Breast epithelium (tissue), 4 donors: ENCODE results near the gene SNAPC4. TPM values are rescaled to one million over a fixed set of nuclear protein-coding genes. Genes with fewer than 3 reads are reported as not detected.

Source experiments
- DNase-seq, 2 donors: peaks; one replicate each; pipeline ENCODE4 v3.0.0-alpha.2; 2019; ENCODE audit warnings: low spot score in 2 of 2
- H3K27ac ChIP-seq, 2 donors: fragments of 200-600 bp; sonication (generic) in 1 of 2; one replicate each; pipeline ENCODE4 v1.5.1; 2016 to 2019; ENCODE audit warnings: mild to moderate bottlenecking in 1 of 2
- H3K27me3 ChIP-seq, 2 donors: fragments of 200-600 bp; sonication (generic) in 1 of 2; one replicate each; pipeline versions ENCODE4 v1.5.1 to v1.6.0; 2017 to 2019; ENCODE audit warnings: control low read depth in 1 of 2, mild to moderate bottlenecking in 1 of 2
- H3K36me3 ChIP-seq: fragments of 200-600 bp; one replicate; pipeline ENCODE4 v1.5.1; 2019
- H3K4me1 ChIP-seq, 2 donors: fragments of 200-600 bp; sonication (generic); one replicate each; pipeline ENCODE4 v1.5.1; 2016 to 2019; ENCODE audit warnings: control low read depth in 1 of 2
- H3K4me3 ChIP-seq, 3 donors: fragments of 200-600 bp; sonication (generic); 1 replicate in 2 of 3; 2 replicates in 1 of 3; pipeline ENCODE4 v1.5.1; 2016 to 2019; ENCODE audit warnings: mild to moderate bottlenecking in 3 of 3, moderate library complexity in 2 of 3
- H3K9me3 ChIP-seq, 2 donors: fragments of 200-600 bp; sonication (generic) in 1 of 2; one replicate each; pipeline ENCODE4 v1.5.1; 2016 to 2019; ENCODE audit warnings: control low read depth in 1 of 2
- CTCF ChIP-seq, 3 donors: fragments of 450-650 bp; IDR thresholded peaks; one replicate each; pipeline ENCODE4 v1.5.1; 2016 to 2017; ENCODE audit warnings: antibody characterized with exemption in 3 of 3, mild to moderate bottlenecking in 3 of 3, moderate library complexity in 3 of 3
- POLR2A ChIP-seq: fragments of 450-650 bp; IDR thresholded peaks from one replicate; pipeline ENCODE4 v1.6.1; 2016; ENCODE audit warnings: antibody characterized with exemption, mild to moderate bottlenecking, moderate library complexity
- POLR2AphosphoS5 ChIP-seq, 3 donors: sonication (generic); formaldehyde crosslinking; IDR thresholded peaks; one replicate each; pipeline ENCODE4 v1.6.1; 2017; ENCODE audit warnings: antibody characterized with exemption in 3 of 3
- intact Hi-C: fragments of 100-400 bp; cut with DNase I; formaldehyde crosslinking; loops from one replicate; pipeline ENCODE4 v1.15.1; 2023; ENCODE audit warnings: low total_unique reads
- total RNA-seq, 3 donors: library from RNA; depleted of rRNA; stranded (reverse); fragments of >200 nt; gene quantifications; one replicate each; pipeline ENCODE4 v1.1.0, GENCODE V29; 2016

The SNAPC4 gene
- total RNA-seq, 3 donors from 2014 or later, result 4.6 to 7.5 (median 6.7) TPM

DNA sequence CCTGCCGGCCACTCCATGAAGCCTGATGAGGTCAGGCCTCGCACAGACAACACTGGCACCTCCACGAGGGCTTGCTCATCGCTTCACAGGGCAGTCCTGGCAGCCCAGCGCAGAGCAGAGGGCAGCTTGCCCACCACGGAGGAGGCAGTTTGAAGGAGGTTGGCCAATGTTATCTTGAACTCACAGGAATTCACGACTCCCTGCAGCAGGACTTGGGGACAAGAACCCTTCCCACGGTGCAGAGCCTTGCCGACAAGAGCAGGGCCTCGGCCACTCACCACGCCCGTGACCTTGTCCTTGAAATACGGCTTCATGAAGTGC lies 5.0 kb downstream of the SNAPC4 start:
- Histone ChIP-seq H3K27ac (no peak overlapping the region), H3K36me3 (peaks cover 5% of the 10 kb centered on the region), H3K4me1 (peaks cover 0 to 5% of the 10 kb centered on the region in 2 donors), H3K9me3 (no peaks in the 10 kb centered on the region), H3K4me3 (no peak overlapping the region), H3K27me3 (no peaks in the 10 kb centered on the region)
- TF ChIP-seq POLR2A (no peak), CTCF (IDR thresholded peaks at IDR 0.05) (no peak), POLR2AphosphoS5 (IDR thresholded peaks at IDR 0.05) (no peak)
- DNase-seq, result no peak
- intact Hi-C loops, result no loop called here

- intact Hi-C loops, result no loop called here
- H3K4me1 ChIP-seq, result peaks cover 0 to 5% of the 10 kb centered on the region in 2 donors
- H3K27ac ChIP-seq, result no peak overlapping the region
- TF ChIP-seq CTCF (IDR thresholded peaks at IDR 0.05), result no peak
- TF ChIP-seq POLR2A, result no peak
- TF ChIP-seq POLR2AphosphoS5 (IDR thresholded peaks at IDR 0.05), result no peak
- H3K36me3 ChIP-seq, result peaks cover 5% of the 10 kb centered on the region
- H3K4me3 ChIP-seq, result no peak overlapping the region
- no peaks in the 10 kb centered on the region for H3K27me3 ChIP-seq
- H3K9me3 ChIP-seq, result no peaks in the 10 kb centered on the region
- no peak for DNase-seq
Measured at GRCh38 chr9:136394312-136395019, 5.5 kb downstream of the SNAPC4 start.

DNA sequence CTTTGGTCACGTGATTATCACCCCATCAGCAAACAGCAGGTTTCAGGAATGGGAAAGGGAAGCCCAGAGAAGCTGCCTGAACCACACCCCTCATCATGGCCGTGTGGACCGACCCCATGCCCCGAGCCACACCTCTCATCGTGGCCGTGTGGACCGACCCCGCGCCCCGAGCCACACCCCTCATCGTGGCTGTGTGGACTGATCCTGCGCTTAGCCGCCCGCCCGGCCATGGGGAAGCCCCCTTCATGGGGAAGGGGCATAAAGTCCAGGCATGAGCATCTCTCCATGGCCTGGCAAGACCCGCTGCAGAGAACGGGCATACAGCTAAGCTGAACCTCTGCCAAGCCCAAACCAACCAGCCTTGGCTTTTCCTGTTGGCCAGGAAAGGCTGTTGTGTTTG lies 6.4 kb downstream of the SNAPC4 start:
- H3K4me1 ChIP-seq, result peaks cover 0 to 5% of the 10 kb centered on the region in 2 donors
- no peak overlapping the region for H3K27ac ChIP-seq
- H3K27me3 ChIP-seq, result no peaks in the 10 kb centered on the region
- intact Hi-C loops, result no loop called here
- peaks cover 5% of the 10 kb centered on the region for H3K36me3 ChIP-seq
- TF ChIP-seq POLR2AphosphoS5 (IDR thresholded peaks at IDR 0.05), result no peak
- TF ChIP-seq POLR2A, result no peak
- no peak for TF ChIP-seq CTCF (IDR thresholded peaks at IDR 0.05)
- no peak for DNase-seq
- H3K9me3 ChIP-seq, result no peaks in the 10 kb centered on the region
- no peak overlapping the region for H3K4me3 ChIP-seq

- DNase-seq, result no peak
- no peak for TF ChIP-seq POLR2A
- TF ChIP-seq POLR2AphosphoS5 (IDR thresholded peaks at IDR 0.05), result no peak
- TF ChIP-seq CTCF (IDR thresholded peaks at IDR 0.05), result no peak
- H3K9me3 ChIP-seq, result no peaks in the 10 kb centered on the region
- H3K27me3 ChIP-seq, result no peaks in the 10 kb centered on the region
- H3K4me1 ChIP-seq, result no peaks in the 10 kb centered on the region
- peaks cover 5% of the 10 kb centered on the region for H3K36me3 ChIP-seq
- H3K27ac ChIP-seq, result no peak overlapping the region
- intact Hi-C loops, result no loop called here
- no peak overlapping the region for H3K4me3 ChIP-seq
Measured at GRCh38 chr9:136392538-136393449, 7.2 kb downstream of the SNAPC4 start.
